Skeletal muscle tissue (tissue), 4 donors: ENCODE data around the gene PHF21A. TPM values are rescaled to one million over a fixed set of nuclear protein-coding genes. Genes with fewer than 3 reads are reported as not detected.
"Not testable (repeated sequence)": the region's sequence is repeated elsewhere in the genome, so short reads cannot be mapped to it uniquely, and the experiment has no call there.

Source experiments
- H3K27ac ChIP-seq: one replicate; pipeline ENCODE4 v1.7.0; 2013; ENCODE audit warnings: mild to moderate bottlenecking, low read depth, low read length, inconsistent platforms
- H3K27me3 ChIP-seq, 3 donors: one replicate each; pipeline ENCODE4 v1.7.0; 2013; ENCODE audit warnings: low read length in 3 of 3; ENCODE audit not compliant: control insufficient read depth in 3 of 3, insufficient read depth in 3 of 3
- H3K36me3 ChIP-seq, 3 donors: one replicate each; pipeline ENCODE4 v1.7.0; 2013; ENCODE audit warnings: low read length in 3 of 3; ENCODE audit not compliant: control insufficient read depth in 3 of 3, insufficient read depth in 3 of 3
- H3K4me1 ChIP-seq, 3 donors: one replicate each; pipeline ENCODE4 v1.7.0; 2013; ENCODE audit warnings: low read length in 3 of 3, mild to moderate bottlenecking in 3 of 3; ENCODE audit not compliant: control insufficient read depth in 3 of 3, insufficient read depth in 3 of 3
- H3K4me3 ChIP-seq, 3 donors: one replicate each; pipeline ENCODE4 v1.7.0; 2013; ENCODE audit warnings: low read length in 3 of 3
- H3K9ac ChIP-seq, 3 donors: one replicate each; pipeline ENCODE4 v1.7.0; 2013; ENCODE audit warnings: low read length in 3 of 3, mild to moderate bottlenecking in 3 of 3, moderate library complexity in 2 of 3, low read depth in 1 of 3
- H3K9me3 ChIP-seq, 3 donors: one replicate each; pipeline ENCODE4 v1.7.0; 2013; ENCODE audit warnings: low read length in 3 of 3; ENCODE audit not compliant: control insufficient read depth in 3 of 3
- total RNA-seq: library from RNA; depleted of rRNA; stranded (reverse); fragments of >200 nt; gene quantifications from one replicate; pipeline ENCODE4 v1.2.3, GENCODE V29; 2014
- donor health status: Osteomylitis.

Gene PHF21A
- total RNA-seq, 1 donor from 2014 or later = 16.2 TPM

DNA sequence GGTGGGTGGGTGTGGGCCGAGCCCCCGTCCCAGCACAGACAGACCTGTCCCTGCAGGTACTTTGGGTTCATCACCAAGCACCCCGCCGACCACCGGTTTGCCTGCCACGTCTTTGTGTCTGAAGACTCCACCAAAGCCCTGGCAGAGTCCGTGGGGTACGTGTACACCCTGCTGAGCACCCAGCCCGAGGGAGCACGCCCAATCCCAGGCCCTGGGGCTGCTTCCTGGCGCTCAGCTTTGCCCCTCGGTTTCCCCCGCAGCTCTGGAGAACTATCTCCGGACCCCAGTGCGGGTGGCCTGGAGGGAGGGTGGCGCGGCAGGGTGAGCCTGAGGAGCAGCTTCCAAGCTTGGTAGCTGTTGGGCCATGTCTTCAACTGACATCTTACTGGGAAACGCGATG lies 216.2 kb downstream of the PHF21A start:
- H3K36me3 ChIP-seq = peaks cover 3 to 11% (median 5%) of the 10 kb centered on the region in 3 donors

DNA sequence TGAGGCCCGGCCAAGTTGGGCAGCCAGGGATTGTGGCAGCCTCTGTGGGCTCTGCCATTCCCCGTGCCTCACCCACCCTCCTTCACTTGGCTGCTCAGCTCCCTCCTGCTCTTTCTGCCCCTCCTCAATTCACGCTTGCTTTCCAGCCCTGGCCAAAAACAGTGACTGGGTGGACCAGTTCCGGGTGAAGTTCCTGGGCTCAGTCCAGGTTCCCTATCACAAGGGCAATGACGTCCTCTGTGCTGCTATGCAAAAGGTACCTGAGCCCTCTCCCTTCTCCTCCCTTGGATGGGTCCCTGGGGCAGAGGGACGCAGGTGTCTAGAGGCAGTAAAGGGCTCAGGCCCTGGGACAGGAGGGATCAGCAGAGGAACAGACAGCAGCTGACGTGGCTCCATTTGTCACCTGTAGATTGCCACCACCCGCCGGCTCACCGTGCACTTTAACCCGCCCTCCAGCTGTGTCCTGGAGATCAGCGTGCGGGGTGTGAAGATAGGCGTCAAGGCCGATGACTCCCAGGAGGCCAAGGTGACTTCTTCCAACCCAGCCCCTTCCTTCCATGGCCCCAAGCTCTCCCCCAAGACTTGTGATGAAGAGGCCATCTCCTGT lies 216.8 kb downstream of the PHF21A start:
- peaks cover 0 to 5% (median 2%) of the 10 kb centered on the region in 3 donors for H3K27me3 ChIP-seq
- no peak overlapping the region for H3K4me3 ChIP-seq
- no peaks in the 10 kb centered on the region for H3K9me3 ChIP-seq
- H3K4me1 ChIP-seq = peaks cover 11 to 17% (median 12%) of the 10 kb centered on the region in 3 donors
- H3K9ac ChIP-seq = no peak overlapping the region
- H3K27ac ChIP-seq = no peak overlapping the region
- peaks cover 0 to 5% (median 2%) of the 10 kb centered on the region in 3 donors for H3K36me3 ChIP-seq

More for the DNA sequence above, 216.2 kb downstream of the PHF21A start:
- Histone ChIP-seq H3K27me3 (peaks cover 0 to 4% (median 0%) of the 10 kb centered on the region in 3 donors), H3K9me3 (no peaks in the 10 kb centered on the region), H3K4me3 (no peak overlapping the region), H3K27ac (no peak overlapping the region), H3K4me1 (peaks cover 11 to 14% (median 11%) of the 10 kb centered on the region in 3 donors), H3K9ac (no peak overlapping the region)

DNA sequence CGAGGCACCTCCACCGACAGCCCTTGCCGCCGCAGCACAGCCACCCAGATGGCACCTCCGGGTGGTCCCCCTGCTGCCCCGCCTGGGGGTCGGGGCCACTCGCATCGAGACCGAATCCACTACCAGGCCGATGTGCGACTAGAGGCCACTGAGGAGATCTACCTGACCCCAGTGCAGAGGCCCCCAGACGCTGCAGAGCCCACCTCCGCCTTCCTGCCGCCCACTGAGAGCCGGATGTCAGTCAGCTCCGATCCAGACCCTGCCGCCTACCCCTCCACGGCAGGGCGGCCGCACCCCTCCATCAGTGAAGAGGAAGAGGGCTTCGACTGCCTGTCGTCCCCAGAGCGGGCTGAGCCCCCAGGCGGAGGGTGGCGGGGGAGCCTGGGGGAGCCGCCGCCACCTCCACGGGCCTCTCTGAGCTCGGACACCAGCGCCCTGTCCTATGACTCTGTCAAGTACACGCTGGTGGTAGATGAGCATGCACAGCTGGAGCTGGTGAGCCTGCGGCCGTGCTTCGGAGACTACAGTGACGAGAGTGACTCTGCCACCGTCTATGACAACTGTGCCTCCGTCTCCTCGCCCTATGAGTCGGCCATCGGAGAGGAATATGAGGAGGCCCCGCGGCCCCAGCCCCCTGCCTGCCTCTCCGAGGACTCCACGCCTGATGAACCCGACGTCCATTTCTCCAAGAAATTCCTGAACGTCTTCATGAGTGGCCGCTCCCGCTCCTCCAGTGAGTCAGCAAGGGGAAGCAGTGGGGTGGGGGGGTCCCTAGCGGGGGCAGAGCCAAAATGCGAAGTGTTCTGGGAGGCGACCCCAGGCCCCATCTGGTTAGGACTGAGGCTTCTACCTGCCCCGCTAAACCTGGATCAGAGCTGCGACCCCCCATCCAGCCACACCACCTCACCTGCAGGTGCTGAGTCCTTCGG lies 218.5 kb downstream of the PHF21A start:
- Histone ChIP-seq H3K4me1 (peaks cover 16 to 20% (median 17%) of the 10 kb centered on the region in 3 donors), H3K36me3 (no peaks in the 10 kb centered on the region), H3K27me3 (peaks cover 14 to 20% (median 18%) of the 10 kb centered on the region in 3 donors), H3K27ac (no peak overlapping the region), H3K4me3 (no peak overlapping the region), H3K9me3 (no peaks in the 10 kb centered on the region), H3K9ac (no peak overlapping the region)

DNA sequence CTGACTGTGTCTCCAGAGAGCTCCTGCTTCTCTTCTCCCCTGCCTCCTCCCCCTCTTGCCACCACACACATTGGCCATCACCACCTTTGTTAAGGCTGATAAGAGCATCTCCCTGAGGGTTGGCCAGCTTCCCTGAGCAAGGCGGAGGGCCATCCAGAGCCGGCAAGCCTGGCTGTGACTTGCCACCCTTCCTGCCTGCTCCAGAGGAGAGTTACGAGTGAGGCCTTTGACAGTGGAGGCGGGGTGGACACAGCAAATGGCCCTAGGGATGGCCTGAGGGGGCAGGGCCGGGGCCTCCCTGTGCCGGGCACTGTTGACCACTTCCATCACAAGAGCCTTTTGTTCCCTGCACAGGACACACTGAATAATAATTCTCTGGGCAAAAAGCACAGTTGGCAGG lies 219.6 kb downstream of the PHF21A start:
- no peak overlapping the region for H3K9ac ChIP-seq
- H3K27me3 ChIP-seq = peaks cover 19 to 28% (median 20%) of the 10 kb centered on the region in 3 donors
- no peaks in the 10 kb centered on the region for H3K36me3 ChIP-seq
- no peaks in the 10 kb centered on the region for H3K9me3 ChIP-seq
- no peak overlapping the region for H3K27ac ChIP-seq
- peaks cover 17 to 23% (median 20%) of the 10 kb centered on the region in 3 donors for H3K4me1 ChIP-seq
- no peak overlapping the region for H3K4me3 ChIP-seq

DNA sequence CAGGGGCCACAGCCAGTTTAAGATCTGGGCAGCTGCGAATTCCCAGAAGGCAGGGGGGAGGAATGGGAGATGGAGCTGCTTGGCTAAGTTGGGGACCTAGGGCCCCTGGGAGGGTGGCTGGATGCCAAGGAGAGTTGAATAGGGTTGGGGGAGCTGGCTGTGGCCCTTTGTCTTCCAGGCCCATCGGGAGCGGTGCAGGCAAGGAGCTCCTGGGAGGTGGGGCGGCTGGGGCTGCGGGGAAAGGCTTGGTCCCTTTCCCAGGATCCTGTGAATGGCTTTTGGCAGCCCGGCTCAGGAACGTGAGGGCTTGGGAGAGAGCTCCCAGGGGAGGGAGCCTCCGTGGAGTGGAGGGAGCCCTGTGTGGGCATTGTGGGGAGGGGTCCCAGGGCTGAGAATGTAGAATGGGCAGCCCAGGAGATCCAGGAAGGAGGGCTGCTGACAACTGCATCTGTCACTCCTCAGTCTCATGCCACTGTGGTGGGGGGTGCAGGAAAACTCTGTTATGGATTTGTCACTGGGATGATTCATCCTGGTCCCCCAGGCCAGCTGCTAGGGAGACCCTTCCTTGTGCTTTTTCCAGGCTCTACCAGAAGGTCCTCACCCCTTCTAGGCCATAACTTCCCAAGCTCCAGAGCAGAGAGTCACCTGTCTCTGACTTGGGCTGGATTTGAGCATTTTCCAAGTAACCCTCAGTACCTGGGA lies 220.2 kb downstream of the PHF21A start:
- H3K9ac ChIP-seq = peak overlapping the region in 1 of 3 donors; percentile 50
- H3K9me3 ChIP-seq = no peaks in the 10 kb centered on the region
- H3K27me3 ChIP-seq = peaks cover 19 to 29% (median 20%) of the 10 kb centered on the region in 3 donors
- H3K4me3 ChIP-seq = peak overlapping the region; percentile 54 to 60 (median 54)
- no peak overlapping the region for H3K27ac ChIP-seq
- H3K36me3 ChIP-seq = no peaks in the 10 kb centered on the region
- H3K4me1 ChIP-seq = peaks cover 22 to 29% (median 25%) of the 10 kb centered on the region in 3 donors

DNA sequence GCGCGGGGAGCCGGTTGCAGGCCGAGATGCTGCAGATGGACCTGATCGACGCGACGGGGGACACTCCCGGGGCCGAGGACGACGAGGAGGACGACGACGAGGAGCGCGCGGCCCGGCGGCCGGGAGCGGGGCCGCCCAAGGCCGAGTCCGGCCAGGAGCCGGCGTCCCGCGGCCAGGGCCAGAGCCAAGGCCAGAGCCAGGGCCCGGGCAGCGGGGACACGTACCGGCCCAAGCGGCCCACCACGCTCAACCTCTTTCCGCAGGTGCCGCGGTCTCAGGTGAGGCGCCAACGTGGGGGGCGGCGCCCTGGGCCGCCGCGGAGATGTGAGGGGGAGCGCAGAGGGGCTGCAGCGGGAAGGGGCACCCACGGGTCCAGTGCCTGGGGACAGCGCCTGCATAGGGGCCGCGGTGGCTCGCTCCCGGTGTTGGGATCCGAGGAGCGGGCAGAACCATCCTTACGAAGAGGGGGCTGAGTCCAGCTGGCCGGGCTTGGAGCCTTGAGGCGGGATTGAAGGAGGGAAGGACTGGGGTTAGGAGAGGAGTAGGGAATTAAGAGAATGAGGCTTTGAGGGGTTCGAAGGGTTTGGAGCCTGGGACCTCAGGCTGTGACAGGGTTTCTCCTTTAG lies 221.0 kb downstream of the PHF21A start:
- H3K4me1 ChIP-seq = peaks cover 23 to 30% (median 29%) of the 10 kb centered on the region in 3 donors
- peaks cover 19 to 30% (median 20%) of the 10 kb centered on the region in 3 donors for H3K27me3 ChIP-seq

DNA sequence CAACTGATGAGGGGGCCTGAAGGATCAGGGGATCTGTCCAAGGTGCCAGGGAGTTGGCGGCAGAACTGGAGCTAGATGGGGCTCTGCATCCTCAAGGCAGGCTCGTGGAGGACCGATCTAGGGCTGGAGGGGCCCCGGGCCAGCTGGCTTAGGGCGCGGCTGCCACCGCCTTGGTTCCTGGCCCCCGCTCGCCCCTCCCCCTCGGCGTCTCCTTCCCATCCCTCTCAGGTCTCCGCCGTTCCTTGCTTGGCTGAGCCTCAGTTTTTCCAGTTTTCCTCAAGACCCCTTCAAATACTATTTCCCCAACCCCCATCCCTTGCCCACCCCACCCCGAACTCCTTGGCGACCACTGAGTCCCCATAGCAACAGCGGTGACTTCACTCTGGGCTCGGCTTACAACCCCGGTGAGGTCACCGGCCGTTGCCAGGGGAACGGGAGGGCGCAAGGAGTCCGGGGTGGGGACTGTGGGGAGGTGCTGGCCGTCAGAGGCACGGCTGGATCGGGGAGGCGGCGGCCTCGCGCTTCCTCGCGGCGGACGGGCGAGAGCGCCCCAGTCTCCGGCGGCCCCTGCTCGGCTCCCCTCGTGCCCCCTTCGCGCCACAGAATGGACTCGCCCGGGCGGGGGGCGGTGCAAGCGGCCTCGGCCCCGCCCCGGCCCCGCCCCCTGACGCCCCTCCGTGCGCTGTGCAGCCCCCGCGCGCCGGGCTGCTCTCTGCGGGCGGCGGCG lies 221.6 kb downstream of the PHF21A start:
- peaks cover 23 to 30% (median 29%) of the 10 kb centered on the region in 3 donors for H3K4me1 ChIP-seq
- peaks cover 19 to 30% (median 20%) of the 10 kb centered on the region in 3 donors for H3K27me3 ChIP-seq
- no peaks in the 10 kb centered on the region for H3K36me3 ChIP-seq
- H3K27ac ChIP-seq = no peak overlapping the region
- H3K9me3 ChIP-seq = no peaks in the 10 kb centered on the region
- H3K9ac ChIP-seq = peak overlapping the region in 2 of 3 donors; percentile 25 to 45
- peak overlapping the region; percentile 43 to 58 (median 58) for H3K4me3 ChIP-seq

More for the DNA sequence above, 221.0 kb downstream of the PHF21A start:
- H3K27ac ChIP-seq, H3K36me3 ChIP-seq, H3K9me3 ChIP-seq: not testable (repeated sequence)
- Histone ChIP-seq H3K4me3 (peak overlapping the region; percentile 54 to 60 (median 54)), H3K9ac (peak overlapping the region in 2 of 3 donors; percentile 50 to 51)

DNA sequence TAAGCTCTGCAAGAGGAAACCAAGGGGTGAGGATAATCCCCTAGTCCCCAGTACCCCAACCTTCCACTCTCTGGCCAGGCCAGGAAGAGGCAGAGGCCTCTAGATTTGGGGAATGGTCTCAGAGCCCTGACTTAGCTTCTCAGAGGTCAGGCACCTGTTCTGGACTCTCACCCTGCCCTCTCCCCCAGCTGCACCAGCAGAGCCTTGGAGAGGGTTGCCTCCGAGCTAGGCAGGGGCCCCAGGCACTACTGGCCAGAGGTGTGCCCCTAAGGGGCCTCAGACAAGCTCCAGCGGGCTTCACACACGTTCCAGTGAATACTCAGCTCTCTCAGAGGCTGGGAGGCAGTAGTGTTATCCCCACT lies 222.2 kb downstream of the PHF21A start:
- H3K9me3 ChIP-seq = no peaks in the 10 kb centered on the region
- peaks cover 23 to 30% (median 29%) of the 10 kb centered on the region in 3 donors for H3K4me1 ChIP-seq
- peak overlapping the region; percentile 43 to 58 (median 58) for H3K4me3 ChIP-seq
- H3K27me3 ChIP-seq = peaks cover 19 to 30% (median 20%) of the 10 kb centered on the region in 3 donors
- H3K36me3 ChIP-seq = no peaks in the 10 kb centered on the region
- peak overlapping the region in 1 of 3 donors; percentile 45 for H3K9ac ChIP-seq
- no peak overlapping the region for H3K27ac ChIP-seq

DNA sequence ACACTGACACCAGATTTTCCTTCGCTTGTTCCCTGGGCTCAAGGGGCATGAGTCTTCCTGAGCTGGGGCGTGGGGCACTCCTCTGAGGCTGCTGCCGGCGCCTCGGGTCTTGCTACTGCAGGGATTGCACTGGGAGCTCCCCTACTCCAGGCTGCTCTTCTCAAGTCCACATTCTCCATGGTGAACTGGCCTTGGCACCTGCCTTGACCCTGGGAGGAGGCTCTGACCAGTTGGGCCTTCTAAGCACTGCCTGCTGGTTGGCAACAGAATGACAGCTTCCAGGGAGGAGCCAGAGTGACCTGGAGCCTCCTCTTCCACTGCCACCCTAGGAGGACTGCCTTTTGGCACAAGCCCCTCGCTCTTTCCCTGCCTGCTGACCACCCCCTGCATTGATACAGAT lies 223.7 kb downstream of the PHF21A start:
- H3K9me3 ChIP-seq = no peaks in the 10 kb centered on the region
- H3K27ac ChIP-seq = no peak overlapping the region
- H3K36me3 ChIP-seq = no peaks in the 10 kb centered on the region
- no peak overlapping the region for H3K4me3 ChIP-seq
- no peak overlapping the region for H3K9ac ChIP-seq
- peaks cover 23 to 30% (median 29%) of the 10 kb centered on the region in 3 donors for H3K4me1 ChIP-seq
- peaks cover 20 to 30% (median 22%) of the 10 kb centered on the region in 3 donors for H3K27me3 ChIP-seq
